Measurements from ENCODE around the gene PLEKHA7.
"Not testable (repeated sequence)": the region's sequence is repeated elsewhere in the genome, so short reads cannot be mapped to it uniquely, and the experiment has no call there.

The PLEKHA7 gene, protein sequence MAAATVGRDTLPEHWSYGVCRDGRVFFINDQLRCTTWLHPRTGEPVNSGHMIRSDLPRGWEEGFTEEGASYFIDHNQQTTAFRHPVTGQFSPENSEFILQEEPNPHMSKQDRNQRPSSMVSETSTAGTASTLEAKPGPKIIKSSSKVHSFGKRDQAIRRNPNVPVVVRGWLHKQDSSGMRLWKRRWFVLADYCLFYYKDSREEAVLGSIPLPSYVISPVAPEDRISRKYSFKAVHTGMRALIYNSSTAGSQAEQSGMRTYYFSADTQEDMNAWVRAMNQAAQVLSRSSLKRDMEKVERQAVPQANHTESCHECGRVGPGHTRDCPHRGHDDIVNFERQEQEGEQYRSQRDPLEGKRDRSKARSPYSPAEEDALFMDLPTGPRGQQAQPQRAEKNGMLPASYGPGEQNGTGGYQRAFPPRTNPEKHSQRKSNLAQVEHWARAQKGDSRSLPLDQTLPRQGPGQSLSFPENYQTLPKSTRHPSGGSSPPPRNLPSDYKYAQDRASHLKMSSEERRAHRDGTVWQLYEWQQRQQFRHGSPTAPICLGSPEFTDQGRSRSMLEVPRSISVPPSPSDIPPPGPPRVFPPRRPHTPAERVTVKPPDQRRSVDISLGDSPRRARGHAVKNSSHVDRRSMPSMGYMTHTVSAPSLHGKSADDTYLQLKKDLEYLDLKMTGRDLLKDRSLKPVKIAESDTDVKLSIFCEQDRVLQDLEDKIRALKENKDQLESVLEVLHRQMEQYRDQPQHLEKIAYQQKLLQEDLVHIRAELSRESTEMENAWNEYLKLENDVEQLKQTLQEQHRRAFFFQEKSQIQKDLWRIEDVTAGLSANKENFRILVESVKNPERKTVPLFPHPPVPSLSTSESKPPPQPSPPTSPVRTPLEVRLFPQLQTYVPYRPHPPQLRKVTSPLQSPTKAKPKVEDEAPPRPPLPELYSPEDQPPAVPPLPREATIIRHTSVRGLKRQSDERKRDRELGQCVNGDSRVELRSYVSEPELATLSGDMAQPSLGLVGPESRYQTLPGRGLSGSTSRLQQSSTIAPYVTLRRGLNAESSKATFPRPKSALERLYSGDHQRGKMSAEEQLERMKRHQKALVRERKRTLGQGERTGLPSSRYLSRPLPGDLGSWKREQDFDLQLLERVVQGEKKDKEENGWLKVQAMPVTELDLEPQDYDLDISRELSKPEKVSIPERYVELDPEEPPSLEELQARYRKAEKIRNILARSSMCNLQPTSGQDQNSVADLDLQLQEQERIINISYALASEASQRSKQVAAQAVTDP

DNA sequence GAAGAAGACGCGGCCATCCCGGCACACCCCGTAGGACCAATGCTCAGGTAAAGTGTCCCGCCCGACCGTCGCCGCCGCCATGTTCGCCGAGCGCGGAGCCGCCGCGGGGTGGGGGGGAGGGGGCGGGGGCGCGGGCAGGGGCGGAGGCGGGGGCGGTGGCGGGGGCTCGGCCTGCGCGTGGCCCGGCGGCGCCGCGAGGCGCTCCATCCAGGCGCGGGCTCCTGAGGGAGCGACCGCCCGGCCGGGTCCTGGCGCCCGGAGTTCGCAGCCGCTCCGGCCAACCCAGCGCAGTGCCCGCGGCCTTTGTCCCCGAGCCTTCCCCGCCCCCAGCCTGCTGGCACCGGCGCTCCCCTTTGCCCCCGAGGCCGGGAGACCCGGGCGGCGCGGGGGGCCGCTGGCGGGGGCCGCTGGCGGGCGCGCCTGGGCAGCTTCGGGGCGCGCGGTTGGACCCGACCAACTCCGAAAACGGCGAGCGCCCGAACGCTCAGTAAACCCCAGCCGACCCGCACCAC lies at the start of gene PLEKHA7:
Gene PLEKHA7 (minus strand): TSS at position 94 of the 512 bp plus-strand sequence. CDS start 13 bp downstream, at position 81.
- DNase-seq (ENCODE audit: low read depth), result no peak

DNA sequence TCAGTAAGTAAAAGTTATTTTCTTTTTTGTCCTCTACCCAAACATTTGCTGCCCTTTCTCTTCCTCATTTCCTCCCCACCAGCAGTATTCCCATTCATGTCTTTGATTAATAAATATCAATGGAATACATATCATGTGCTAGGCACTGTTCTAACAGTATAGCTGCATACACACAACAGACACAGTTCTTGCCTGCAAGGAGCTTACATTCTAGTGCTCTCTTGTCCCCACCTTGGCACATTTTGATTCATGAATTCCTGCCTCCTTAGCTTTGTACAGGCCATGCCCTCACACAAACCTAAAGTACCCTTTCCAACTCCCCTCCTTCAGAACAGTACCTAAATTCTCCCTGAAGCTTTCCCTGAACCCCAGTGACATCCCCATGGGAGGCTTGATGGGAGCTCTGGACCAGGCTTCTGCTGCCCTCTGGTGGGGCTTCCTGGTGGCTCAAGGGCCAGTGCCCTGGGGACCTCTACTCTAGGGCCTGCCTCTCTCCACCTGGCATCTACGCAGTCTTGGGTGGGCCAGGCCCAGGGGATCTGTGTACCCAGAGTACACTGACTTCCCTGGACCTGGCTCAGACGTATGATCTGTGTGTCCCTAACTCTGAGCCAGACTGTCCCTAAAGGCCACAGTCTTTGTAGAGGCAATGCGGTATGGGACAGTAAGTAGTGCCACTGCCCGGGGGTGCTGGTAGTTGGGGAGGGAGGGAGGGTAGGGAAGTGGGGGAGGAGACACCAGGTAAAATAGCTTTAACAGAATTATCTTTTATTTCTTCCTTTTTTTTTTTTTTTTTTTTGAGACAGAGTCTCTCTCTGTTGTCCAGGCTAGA lies 49.2 kb upstream of the PLEKHA7 start:
- no peak for DNase-seq (ENCODE audit: low read depth)

DNA sequence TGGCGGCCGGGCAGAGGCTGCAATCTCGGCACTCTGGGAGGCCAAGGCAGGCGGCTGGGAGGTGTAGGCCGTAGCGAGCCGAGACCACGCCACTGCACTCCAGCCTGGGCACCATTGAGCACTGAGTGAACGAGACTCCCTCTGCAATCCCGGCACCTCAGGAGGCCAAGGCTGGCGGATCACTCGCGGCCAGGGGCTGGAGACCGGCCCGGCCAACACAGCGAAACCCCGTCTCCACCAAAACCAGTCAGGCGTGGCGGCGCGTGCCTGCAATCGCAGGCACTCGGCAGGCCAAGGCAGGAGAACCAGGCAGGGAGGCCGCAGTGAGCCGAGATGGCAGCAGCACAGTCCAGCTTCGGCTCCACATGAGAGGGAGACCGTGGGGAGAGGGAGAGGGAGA lies 36.9 kb upstream of the PLEKHA7 start:
- not testable (repeated sequence) for DNase-seq (ENCODE audit: low read depth)

DNA sequence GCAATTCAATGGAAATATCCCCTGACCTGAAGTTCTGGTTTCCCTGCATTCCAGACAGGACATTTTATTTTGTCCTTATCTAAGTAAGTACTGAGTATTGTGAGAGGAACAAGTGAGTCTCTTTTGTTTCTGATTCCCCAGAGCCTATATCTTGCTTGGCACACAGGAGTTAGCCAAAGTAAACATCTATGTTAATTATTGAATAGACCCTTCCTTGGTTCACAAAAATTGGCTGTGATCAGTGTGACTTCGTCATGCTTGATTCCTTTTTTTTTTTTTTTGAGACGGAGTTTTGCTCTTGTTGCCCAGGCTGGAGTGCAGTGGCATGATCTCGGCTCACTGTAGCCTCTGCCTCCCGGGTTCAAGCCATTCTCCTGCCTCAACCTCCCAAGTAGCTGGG lies 34.3 kb upstream of the PLEKHA7 start:
- DNase-seq (ENCODE audit: low read depth), result not testable (repeated sequence)

DNA sequence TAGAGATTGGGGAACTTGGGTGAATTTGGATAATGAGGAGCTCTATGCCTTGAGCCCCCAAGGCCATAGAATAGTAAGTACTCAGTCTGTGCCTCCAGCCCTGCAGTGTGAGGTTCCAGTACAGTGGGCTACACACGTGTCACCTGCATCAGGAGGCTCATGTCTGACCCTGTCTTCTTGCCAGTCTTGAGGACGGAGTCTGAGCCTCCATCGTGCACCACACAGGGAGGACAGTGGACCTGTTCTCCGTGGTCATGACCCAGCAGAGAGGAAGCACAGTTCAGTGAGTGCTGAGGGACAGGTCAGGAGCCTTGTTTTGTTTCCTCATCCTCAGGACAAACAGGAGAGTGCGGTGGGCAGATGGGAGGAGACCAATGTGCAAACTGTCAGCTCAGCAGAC lies 32.5 kb upstream of the PLEKHA7 start:
- no peak for DNase-seq (ENCODE audit: low read depth)

DNA sequence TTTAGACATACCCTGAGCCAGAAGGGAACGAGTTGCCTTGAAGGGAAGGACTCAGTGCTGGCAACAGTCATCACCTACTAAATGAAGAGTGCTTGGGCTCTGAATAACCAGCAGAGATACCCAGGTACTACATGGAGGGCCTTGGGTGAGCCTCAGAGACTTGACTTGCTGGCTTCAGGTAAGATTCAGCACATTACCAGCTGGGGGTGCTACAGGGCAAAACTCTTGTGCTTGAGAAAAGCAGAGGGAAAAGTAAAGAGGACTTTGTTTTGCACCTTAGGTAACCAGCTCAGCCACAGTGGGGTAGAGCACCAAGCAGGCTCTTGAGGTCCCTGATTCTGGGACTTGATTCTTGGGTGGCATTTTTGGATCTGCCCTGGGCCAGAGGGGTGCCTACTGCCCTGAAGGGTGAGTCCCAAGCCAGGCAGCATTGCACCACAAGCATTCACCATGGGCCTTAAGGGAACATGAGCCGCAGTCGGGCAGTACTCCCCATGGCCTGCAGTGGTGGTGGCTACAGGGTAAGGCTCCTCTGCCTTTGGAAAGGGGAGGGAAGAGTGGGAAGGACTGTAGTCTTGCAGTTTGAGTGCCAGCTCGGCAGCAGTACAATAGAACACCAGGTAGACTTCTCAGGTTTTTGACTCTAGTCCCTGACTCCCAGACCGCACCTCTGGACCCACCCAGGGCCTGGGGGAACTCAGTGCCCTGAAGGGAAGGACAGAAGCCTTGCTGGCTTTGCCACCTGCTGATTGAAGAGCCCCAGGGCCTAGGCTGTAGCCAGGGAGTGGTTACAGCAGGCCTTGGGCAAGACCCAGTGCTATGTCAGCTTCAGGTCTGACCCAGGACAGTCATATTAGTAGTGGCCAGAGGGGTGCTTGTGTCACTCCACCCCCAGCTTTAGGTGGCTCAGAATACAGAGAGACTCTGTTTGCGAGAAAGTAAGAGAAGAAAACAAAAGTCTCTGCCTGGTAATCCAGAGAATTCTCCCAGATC lies 22.7 kb upstream of the PLEKHA7 start:
- no peak for DNase-seq (ENCODE audit: low read depth)

DNA sequence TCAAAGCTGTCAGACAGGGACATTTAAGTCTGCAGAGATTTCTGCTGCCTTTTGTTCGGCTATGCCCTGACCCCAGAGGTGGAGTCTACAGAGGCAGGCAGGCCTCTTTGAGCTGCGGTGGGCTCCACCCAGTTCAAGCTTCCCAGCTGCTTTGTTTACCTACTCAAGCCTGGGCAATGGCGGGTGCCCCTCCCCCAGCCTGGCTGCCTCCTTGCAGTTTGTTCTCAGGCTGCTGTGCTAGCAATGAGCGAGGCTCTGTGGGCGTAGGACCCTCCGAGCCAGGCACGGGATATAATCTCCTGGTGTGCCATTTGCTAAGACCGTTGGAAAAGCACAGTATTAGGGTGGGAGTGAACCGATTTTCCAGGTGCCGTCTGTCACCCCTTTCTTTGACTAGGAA lies 19.8 kb upstream of the PLEKHA7 start:
- DNase-seq (ENCODE audit: low read depth), result not testable (repeated sequence)

DNA sequence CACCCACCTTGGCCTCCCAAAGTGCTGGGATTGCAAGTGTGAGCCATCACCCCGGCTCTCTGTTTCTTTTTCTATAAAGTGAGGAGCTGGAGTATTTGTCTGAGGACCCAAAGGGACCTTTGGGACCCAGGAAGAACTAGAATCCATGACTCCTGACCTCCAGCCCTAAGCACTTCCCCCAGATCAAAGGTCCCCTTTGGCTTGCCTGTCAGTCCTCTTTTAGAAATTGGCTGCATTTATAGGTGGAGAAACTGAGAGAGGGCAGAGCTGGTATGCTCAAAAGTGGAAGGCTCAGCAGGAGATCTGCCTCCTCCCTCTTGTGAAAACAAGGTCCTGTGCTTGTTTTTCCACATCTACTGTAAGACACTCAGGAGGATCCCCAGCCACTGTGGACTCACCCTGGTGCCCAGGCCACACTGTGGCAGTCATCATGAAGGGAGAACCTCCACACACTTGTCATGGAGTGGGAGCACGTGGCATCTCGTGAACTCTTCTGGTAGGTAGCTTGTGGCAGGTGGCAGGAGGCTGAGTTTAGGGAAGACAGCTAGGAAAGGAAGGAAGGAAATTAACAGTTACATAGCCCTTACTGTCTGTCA lies 12.4 kb upstream of the PLEKHA7 start:
- no peak for DNase-seq (ENCODE audit: low read depth)

DNA sequence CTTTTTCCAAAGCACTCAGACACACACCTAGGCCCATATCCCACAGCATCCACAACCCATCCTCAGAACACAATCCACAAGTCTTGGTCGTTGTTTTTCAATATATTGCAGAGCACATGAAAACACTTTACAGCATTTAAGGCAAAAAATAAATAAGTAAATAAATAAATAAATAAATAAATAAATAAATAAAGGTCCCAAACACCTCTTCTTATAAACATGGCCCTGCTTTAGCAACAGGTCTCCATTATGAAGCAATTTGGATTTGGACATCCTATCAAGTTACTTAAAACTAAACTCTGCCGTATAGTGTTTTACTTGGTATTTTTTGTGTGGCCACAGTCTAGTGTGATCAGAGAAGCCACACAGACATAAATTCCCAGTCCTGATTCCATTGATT lies 10.7 kb upstream of the PLEKHA7 start:
- DNase-seq (ENCODE audit: low read depth), result no peak

DNA sequence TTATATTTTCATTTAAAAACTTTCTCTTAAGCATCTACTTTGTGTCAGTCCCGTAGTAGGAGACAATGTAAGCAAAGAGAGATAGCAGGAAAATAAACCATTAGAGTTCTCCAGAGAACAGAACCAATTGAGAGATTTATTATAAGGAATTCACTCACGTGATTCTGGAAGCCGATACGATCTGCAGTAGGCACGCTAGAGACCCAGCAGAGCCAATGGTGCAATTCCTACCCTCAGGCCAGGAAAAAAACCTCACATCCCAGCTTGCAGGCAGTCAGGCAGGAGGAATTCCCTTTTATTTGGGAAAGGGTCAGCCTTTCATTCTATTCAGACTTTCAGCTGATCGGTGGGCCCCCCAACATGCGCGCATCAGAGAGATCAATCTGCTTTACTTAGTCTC lies 7.3 kb upstream of the PLEKHA7 start:
- DNase-seq (ENCODE audit: low read depth), result no peak

DNA sequence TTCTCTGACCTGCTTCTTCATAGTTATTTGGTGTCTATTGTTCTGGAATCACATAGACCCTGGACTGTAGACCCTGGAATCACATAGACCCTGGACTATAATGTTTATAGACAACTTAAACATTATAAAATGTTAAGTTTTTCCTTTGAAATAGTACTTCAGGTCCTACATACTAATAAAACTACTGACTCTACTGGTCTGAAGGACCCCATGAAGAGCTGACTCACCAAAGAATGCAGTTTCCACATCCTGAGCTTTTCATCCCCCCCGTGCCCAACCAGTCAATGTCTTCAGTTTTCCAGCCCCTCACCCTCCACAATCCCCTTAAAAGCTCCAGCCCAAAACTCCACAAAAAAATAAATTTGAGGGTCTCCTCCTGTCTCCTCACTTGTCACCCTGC lies 6.6 kb upstream of the PLEKHA7 start:
- DNase-seq (ENCODE audit: low read depth), result no peak

DNA sequence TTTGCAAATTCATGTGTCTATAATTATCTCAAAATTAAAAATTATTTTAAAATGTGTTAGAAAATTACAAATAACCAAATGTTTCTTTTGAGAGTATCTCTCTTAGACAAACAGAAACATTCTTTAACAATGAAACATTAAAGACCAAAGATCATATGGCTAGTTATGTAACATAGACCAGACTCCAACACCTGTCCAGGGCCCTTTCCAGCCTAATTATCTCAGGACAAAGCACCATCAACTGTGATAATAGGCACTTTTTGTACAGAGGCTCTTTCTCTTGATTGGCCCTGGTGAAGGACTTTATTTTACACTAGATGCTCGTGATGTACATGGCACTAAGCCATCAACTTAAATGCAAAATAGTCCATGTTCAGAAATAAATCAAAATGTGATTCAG lies 5.0 kb upstream of the PLEKHA7 start:
- no peak for DNase-seq (ENCODE audit: low read depth)

DNA sequence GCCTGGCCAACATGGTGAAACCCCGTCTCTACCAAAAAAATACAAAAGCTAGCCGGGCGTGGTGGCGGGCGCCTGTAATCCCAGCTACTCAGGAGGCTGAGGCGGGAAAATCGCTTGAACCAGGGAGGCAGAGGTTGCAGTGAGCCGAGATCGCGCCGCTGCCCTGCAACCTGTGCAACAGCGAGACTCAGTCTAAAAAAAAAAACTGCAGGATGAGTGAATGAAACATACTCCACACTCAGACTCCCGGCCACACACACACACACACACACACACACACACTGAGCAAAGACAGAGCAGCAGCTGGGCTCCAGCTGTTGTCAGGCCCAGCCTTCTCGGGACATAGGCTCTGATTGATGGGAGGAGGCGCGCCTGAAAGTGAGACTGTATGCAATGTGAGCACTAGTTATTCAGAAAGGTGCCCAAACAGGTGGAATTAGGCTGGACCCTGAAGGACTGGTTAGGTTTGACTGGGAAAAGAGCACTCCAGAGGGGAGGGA lies 1.5 kb upstream of the PLEKHA7 start:
- no peak for DNase-seq (ENCODE audit: low read depth)

DNA sequence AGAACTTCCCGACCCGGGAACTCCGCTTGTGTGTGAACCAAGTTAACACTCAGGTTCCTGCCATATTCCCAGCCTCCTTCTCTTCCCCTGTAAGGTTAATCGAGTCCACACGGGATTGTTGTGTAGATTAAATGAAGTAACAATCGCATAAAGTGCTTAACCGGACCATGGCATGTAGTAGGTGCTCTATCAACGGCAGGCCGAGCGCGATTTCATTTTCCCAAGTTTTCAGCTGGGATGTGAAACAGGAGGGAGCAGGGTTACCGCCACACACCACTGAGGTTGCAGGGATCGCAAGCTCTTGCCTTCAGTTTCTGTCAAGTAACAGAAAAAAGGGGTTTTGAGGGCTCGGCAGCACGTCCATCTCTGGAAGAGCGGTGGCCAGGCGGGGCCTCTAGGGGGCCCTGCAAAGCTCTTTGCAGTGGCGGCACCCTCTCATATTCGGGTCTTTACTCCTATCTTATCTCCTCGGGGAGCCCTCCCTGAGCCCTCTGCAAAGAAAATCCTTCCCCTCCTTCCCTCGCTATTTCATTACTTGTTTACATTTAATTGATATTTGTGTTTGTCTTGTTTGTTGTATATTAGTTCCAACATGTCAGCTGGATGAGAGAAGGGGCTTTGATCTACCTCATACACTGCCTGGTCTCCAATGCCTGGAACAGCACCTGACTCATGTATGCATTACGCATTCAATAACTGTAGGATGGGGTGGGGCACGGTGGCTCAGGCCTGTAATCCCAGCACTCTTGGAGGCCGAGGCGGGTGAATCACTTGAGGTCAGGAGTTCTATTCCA lies 816 bp upstream of the PLEKHA7 start:
- no peak for DNase-seq (ENCODE audit: low read depth)

DNA sequence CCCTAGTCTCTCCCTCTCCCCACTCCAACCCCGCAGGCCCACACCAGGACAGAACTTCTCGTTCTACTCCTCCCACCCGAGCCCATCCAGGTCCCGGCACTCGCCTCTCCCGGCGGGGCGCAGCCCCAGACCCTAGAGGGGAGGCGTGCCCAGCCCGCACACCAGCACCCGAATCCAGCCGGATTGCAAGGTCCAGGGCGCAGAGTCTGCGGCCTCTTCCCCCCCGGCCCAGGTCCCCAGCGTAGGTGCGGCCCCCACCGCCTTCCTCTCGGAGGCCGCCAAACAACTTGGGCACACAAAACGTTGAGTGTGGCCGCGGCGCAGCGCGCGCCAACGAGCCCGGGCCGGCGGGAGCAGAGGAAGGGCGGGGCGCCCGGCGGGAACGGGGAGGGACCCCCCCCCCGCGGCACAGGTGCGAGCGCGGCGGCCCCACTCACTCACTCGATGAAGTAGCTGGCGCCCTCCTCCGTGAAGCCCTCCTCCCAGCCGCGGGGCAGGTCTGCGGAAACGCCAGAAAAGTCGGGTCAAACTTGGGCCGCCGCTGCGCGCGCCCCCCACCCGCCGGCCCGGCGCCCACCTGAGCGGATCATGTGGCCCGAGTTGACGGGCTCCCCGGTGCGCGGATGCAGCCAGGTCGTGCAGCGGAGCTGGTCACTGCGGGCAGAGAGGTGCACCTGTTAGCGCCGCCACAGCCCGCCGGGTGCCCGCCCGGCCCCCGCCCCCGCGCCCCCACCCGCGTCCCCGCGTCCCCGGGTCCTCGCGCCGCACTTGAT lies 480 bp downstream of the PLEKHA7 start:
- no peak for DNase-seq (ENCODE audit: low read depth)

DNA sequence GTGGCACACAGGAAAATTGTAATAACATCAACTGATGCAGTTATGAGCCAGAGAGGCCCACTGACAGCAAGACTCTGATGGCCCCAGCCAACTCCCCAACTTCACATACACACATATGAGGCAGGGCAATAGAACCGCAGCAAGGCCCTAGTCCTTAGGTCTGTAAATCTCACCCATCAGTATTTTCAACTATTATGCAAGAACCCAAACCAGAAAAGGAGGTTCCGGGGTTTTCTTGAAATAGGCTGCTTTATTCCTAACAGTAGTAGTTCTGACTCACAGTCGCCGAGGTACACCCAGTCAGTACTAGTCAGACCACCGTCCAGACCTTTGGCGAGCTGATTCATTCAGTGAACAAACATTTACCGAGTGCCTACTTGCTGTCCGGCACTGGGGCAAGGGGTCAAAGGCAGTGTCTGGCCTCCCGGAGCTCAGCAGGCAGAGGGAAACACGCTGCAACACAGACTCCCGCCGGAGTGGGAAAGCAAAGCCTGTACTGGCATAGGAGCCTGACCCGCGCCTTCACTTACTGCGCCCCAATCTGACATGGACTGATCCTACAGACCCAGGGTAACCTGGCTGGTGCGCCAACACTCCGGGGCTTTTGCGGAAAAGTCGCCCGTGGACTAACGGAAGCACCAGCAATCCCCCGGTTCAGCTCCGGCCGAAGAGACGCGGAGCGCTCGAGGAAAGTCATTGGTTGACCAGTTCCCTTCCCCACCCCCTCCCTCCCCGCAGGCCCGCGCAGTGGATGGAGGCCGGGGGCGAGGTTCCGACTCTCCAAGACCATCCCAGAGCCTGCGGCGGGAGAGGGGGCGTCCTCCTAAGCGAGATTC lies 1.3 kb downstream of the PLEKHA7 start:
- no peak for DNase-seq (ENCODE audit: low read depth)

DNA sequence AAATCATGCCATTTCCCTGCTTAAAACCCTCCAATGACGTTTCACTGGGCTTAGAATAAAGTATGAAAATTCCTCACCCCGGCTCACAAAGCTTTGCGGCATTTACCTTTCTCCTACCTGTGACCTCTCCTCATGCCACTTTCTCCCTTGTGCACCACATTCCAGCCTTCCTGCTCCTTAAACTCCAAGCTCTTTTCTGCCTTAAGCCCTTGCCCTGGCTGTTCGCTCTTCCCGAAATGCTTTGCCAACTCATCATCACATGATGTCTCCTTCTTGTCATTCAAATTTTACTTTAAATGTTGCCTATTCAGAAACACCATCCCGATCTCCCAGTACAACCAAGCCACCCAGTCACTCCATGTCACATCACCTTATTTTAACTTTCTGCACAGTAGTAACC lies 2.0 kb downstream of the PLEKHA7 start:
- DNase-seq (ENCODE audit: low read depth), result no peak
